Activated CD8-positive, alpha-beta memory T cell treated with anti-CD3 and anti-CD28 coated beads for 36 hours (primary cell): Measurements from ENCODE around the gene SDSL. TPM values are rescaled to one million over a fixed set of nuclear protein-coding genes. Genes with fewer than 3 reads are reported as not detected.

Experiments
- CTCF ChIA-PET: fragments of 350-600 bp; sonication (Branson Sonifier 250); formaldehyde crosslinking; loops from one replicate; lab custom pipeline; 2021; ENCODE audit warnings: antibody characterized with exemption; lab: Charles Lee
- POLR2A ChIA-PET: fragments of 350-600 bp; sonication (Branson Sonifier 250); formaldehyde crosslinking; loops from one replicate; lab custom pipeline; 2021; ENCODE audit warnings: antibody characterized with exemption; lab: Charles Lee
- total RNA-seq, 2 experiments: library from RNA; stranded (reverse); gene quantifications; one replicate each; pipeline ENCODE4 v1.2.3, GENCODE V29; 2021

Gene SDSL
- total RNA-seq, 2 experiments from 2014 or later, result not detected

DNA sequence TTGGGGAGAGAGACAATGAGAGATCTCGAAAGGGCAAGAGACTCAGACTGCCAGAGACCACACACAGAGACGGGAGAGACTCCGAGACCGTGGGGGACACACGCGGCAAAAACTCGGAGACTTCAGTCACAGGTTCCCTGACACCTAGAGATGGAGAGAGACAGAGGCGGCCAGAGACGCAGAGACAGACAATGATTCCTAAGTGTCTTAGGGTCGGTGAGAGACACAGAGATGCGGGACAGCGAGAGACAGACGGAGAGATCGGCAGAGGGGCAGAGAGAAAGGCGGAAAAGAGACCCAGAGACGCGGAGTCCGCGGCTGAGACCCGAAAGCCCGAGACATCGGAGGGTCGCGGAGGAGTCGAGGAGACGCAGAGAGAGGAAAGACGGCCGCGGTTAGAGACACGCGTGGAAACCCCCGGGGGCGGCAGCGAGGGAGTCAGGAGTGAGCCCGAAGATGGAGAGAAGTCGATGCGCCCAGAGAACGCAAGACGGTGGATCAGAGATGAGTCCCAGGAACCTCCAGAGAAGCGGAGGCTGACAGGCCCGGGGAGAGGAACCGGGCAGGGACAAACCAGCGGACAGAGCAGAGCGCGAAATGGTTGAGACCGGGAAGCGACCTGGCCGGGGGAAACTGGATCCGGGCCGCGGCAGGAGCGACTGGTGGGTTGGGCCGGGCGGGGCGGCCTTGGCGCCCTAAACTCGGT is 41.7 kb downstream of the SDSL start:
- ChIA-PET POLR2A (no interaction called here), CTCF (no interaction called here)

DNA sequence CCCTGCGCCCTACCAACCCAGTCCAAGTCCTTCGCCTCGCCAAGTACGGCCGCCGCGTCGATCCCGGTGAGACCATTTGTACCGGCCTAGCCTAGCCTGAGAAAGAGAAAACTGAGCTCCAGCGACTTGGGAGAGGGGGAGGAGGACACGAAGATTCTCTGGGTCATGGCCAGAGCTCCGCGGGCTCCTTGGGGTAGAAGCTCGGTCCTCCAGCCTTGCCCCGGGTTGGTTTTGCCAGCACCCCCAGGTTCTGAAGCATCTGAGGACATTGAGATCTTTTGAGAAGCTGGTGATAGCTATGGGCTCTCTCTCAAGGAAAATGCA is 42.2 kb downstream of the SDSL start:
- ChIA-PET CTCF (no interaction called here), POLR2A (no interaction called here)

GRCh38 chr12:113464852-113465719 is 42.9 kb downstream of the SDSL start:
- POLR2A ChIA-PET, result interaction anchor here (0.6 kb wide), 1 partner anchor 12 kb away, joined by 5 read pairs; no protein-coding TSS in a partner anchor
- CTCF ChIA-PET, result no interaction called here

- POLR2A ChIA-PET, result interaction anchor here (0.6 kb wide), 1 partner anchor 12 kb away, joined by 5 read pairs; no protein-coding TSS in a partner anchor
- CTCF ChIA-PET, result no interaction called here
Measured at GRCh38 chr12:113465808-113466453, 43.8 kb downstream of the SDSL start.

GRCh38 chr12:113466454-113467141 is 44.4 kb downstream of the SDSL start:
- CTCF ChIA-PET, result no interaction called here
- POLR2A ChIA-PET, result no interaction called here

DNA sequence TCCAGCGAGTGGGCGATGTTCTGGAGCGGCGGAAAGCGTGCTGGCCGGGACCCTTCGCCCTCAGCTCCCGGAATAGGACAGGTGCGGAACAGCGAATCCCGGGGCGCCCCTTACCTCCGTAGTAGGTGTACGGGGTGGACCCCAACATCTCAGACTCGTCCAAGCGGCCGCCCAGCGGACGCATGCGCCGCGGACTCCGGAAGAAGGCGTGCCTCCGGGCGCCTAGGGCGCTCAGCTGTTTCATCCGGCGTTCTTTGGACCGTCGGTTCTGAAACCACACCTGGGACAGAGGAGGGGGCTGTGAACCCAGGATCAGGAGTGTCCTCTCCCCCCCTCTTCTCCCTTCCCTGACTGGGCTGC is 44.9 kb downstream of the SDSL start:
- POLR2A ChIA-PET, result no interaction called here
- CTCF ChIA-PET, result no interaction called here

GRCh38 chr12:113467502-113468364 is 45.6 kb downstream of the SDSL start:
- POLR2A ChIA-PET, result no interaction called here
- CTCF ChIA-PET, result interaction anchor here (1.0 kb wide), 1 partner anchor 42 kb away, joined by 3 read pairs; no protein-coding TSS in a partner anchor

DNA sequence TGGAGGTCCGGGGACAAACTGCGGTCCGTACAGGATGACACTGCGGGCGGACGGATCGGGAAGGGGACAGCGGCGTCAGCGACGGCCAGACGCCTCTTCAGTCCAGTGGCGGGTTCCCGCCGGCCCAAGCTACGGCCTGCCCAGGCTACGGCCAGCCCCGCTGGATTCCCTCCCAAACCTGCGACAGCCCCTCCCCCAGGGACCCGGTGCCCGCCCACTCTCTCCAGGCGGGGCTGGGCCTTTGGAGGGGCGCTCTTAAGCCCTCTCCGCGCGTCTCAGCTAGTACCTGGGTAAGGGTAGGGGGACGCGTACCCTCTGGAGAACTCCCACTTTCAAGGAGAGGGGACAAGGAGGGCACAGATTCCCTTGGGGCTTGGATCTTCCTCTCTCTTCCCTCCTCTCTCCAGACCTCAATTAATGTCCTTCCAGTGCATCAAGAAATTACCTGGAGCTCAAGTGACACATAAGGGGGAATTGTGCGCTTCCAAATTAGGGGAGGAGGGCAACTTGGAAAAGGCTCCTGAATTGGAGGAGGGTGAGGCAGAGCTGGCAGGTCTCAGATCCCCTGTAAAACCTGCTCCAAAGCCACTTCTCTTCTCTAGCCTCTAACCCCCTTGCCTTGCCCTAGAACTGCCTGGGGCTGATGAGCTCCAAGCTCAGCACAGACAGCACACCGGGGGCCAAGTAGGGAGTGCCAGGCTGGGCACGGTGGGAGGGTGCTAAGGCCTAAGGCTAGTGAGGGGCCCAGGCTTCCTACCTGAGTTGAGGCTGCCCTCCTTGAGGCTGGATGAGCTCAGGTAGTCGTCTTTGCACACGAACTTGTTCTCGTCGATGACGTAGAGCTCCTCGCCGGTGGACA is 46.4 kb downstream of the SDSL start:
- POLR2A ChIA-PET, result no interaction called here
- CTCF ChIA-PET, result interaction anchor here (1.0 kb wide), 1 partner anchor 43 kb away, joined by 3 read pairs; no protein-coding TSS in a partner anchor

DNA sequence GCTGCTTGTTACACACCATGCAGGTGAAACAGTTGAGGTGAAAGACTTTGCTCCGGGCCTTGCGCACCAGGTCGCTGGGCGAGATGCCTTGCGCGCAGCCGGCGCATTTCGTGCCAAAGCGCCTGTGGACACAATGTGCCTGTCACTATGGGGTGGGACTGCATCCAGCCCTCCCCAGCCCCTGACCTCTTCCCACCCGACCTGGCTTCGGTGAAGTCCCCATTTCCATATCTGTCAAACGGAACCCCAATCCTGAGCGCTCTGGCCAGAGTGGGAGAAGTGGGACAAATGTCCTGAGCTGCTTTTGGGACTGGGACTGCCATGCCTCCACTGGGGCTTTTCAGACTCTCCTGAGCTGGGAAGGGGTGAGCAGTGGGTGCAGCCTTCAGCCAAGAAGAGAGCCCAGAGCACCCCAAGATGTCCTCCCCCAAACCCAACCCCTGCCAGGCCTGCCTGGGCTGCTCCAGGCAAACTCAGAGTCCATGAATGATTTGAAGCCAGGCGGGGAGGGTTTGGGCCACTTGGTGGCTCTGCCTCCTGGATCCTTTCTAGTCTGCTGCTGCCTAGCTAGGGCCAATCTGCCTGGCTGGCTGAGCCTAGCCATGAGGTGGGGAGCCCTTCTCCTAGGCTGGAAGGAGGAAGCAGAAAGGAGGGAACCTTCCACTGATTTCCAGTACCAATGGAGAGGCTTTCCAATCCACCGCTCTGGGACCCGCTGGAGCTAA is 47.2 kb downstream of the SDSL start:
- POLR2A ChIA-PET, result no interaction called here
- CTCF ChIA-PET, result interaction anchor here (1.0 kb wide), 1 partner anchor 44 kb away, joined by 3 read pairs; no protein-coding TSS in a partner anchor

DNA sequence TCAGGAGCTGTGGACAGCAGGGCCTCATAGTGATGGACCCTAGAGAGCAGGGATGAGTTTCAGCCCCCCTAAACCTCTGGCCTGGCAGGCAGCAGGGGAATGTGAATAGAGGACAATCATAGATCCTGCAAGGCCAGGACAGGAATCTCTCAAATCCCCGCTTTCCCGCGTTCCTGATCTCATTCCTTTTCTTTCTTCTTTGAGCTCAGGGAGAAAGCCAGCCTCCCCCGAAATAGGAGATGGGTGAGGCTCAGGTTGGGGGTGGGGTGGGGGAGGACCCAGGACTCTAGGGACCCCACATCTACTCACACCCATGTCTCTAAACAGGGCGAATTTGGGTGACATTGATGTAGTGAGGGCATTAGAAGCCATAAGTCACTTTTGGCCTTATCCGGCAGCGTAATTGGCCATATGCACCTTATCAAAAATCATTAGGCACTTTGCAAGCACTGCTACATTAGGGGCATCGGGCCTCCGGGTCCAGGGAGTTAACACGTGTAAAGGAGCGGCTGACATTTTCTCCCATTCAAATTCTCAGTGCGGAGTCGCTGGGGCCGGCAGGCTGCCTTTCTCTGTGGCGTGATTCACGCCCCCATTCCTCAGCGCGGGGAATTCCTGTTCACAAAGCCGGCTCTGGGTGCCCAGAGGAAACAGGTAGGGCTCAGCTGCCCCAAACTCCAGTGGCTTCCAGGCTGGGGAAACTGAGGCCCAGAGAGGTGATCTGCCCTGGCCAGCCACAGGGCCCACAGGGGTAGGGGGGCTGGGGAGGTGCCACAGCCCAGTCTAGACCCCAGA is 48.0 kb downstream of the SDSL start:
- ChIA-PET POLR2A (no interaction called here), CTCF (no interaction called here)

GRCh38 chr12:113470871-113471618 is 48.9 kb downstream of the SDSL start:
- CTCF ChIA-PET, result interaction anchor here (1.2 kb wide), 1 partner anchor 11 kb away, joined by 3 read pairs; no protein-coding TSS in a partner anchor
- POLR2A ChIA-PET, result no interaction called here

GRCh38 chr12:113471619-113472171 is 49.5 kb downstream of the SDSL start, which contains the start of gene LHX5:
LHX5 (minus strand) TSS chr12:113471871; CDS start chr12:113471498, 373 bp downstream.
- CTCF ChIA-PET, result interaction anchor here (1.2 kb wide), 1 partner anchor 11 kb away, joined by 3 read pairs; no protein-coding TSS in a partner anchor
- POLR2A ChIA-PET, result no interaction called here

DNA sequence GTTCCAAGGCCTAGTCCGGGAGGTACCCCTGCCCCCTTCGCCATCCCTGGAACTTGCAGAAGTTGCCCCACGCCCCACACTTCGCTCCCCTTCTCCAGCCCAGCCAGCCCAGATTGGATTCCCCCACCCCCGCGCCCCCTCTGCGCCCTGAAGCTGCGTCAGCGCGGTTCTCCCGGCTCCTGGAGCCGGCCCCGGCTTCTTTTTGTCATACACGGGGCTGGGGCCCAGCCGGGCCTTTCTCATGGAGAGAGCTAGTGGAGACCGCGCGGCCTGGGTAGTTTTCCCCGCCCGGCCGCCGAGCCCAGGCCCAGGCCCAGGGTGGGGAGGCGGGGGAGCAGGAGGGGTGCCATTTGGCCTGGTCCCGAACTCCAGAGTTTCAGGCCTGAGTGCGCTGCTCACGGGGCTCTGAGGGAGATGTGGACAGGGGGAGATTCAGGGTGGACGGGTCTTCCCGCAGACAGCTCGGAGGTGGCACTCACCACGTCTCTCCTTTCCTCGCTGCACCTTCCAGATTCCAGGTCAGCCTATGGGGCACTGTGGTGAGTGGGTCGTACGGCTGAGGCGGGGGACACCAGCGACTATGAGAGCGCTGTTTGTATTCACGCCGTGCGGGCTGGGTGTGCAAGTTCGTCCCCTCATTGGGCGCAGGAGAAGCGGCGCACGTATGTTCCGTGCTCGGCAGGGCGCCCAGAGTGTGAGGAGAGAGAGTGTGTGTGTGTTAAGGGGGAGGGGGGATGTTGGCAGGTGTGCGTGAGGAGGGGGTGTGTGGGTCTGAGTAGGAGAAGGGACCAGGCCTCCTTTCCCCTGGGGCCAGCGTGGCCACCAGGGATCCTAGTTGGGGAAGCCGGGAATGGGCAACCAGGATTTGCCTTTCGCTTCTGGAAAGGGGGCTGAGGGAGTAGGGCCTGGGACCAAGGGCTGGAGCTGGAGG is 50.3 kb downstream of the SDSL start:
- POLR2A ChIA-PET, result no interaction called here

GRCh38 chr12:113473400-113473799 is 51.2 kb downstream of the SDSL start:
- ChIA-PET POLR2A (no interaction called here), CTCF (no interaction called here)

More for the DNA sequence above, 50.3 kb downstream of the SDSL start:
- CTCF ChIA-PET, result interaction anchor here (1.2 kb wide), 1 partner anchor 10 kb away, joined by 3 read pairs; no protein-coding TSS in a partner anchor
